ENCODE measurements around the gene GRID2IP. TPM values are rescaled to one million over a fixed set of nuclear protein-coding genes. Genes with fewer than 3 reads are reported as not detected.

The GRID2IP gene
- total RNA-seq, 1 experiment from 2014 or later = 0.03 TPM

DNA sequence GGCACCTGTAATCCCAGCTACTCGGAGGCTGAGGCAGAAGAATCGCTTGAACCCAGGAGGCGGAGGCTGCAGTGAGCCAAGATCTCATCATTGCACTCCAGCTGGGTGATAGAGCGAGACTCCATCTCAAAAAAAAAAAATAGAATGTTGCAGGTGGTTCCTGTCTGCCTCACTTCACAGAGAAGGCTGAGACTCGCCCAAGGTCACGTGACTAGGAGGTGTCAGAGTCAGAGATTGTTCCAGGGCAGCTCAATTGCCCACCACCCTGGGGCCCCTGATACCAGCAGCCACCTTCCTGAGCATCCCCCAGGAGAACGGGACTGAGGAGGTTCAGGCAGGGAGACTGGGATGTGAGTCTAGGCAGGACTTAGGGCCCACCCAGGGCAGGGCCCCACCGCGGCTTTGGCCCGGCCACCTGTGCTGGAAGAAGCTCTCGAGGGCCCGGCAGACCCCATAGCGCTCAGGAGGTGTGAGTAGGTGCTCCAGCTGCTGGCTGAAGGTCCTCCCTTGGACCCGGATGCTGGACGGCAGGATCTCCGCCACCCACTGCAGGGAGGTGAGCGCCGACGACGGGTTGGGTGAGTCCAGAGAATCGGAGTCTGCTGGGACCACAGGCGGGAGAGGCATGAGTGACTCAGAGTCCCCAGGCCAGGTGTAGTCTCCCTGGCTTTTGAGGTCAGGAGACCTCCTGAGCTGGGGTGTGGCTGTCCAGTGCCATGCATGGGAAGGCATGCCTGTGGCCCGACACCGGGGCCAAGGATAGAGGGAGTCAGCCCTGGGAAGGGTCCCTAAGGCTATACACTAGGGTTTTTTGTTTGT lies 30.9 kb downstream of the GRID2IP start:
- DNase-seq (ENCODE audit: low spot score) = no peak

DNA sequence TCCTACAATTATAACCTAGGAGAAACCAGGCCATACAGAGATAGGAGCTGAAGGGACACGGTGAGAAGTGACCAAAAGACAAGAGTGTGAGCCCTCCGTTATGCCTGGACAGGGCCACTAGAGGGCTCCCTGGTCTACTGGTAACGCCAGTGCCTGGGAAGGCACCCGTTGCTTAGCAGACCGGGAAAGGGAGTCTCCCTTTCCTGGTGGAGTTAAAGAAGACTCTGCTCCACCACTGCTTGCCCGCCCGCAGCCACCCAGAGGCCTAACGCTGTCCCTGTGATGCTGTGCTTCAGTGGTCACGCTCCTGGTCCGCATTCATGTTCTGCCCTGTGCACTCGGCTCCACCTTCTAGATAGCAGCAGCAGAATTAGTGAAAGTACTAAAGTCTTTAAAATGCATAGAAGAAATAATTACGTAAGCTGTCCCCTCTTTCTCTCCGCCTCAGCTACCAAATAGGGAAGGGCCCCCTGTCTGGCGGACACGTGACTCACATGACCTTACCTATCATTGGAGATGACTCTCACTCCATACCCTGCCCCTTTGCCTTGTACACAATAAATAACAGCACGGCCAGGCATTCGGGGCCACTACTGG lies 34.8 kb downstream of the GRID2IP start:
- DNase-seq (ENCODE audit: low spot score) = peak; percentile 94

DNA sequence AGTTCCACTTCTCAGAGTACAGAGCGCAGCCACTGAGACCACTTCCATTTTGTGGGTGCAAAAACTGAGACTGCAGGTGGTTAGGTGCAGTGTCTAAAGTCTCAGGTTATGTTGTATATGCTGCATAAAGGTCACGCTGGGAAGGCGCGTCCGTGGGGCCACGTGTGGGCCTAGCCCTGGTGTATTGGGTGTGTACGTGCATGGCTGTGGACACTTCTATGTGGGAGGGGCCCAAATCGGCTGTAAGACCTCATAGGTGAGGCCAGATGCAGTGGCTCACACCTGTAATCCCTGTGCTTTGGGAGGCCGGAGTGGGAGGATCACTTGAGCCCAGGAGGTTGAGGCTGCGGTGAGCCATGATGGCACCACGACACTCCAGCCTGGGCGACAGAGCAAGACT lies 37.7 kb downstream of the GRID2IP start:
- no peak for DNase-seq (ENCODE audit: low spot score)

DNA sequence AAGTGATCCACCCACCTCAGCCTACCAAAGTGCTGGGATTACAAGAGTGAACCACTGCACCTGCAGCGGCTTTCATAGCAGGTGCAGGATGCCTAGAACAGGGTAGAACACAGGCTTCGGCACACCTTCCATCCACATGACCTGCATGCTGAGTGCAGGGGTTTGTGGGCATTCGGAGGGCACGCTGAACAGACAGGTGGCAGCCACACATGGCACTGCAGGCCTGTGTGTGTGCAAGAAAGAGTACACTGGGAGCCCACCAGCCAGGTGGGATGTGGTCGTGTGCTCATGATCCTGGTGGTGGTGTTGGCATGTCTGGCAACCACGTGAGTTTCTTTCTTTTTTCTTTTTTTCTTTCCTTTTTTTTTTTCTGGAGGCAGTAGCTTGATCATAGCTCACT lies 38.4 kb downstream of the GRID2IP start:
- DNase-seq (ENCODE audit: low spot score) = no peak

DNA sequence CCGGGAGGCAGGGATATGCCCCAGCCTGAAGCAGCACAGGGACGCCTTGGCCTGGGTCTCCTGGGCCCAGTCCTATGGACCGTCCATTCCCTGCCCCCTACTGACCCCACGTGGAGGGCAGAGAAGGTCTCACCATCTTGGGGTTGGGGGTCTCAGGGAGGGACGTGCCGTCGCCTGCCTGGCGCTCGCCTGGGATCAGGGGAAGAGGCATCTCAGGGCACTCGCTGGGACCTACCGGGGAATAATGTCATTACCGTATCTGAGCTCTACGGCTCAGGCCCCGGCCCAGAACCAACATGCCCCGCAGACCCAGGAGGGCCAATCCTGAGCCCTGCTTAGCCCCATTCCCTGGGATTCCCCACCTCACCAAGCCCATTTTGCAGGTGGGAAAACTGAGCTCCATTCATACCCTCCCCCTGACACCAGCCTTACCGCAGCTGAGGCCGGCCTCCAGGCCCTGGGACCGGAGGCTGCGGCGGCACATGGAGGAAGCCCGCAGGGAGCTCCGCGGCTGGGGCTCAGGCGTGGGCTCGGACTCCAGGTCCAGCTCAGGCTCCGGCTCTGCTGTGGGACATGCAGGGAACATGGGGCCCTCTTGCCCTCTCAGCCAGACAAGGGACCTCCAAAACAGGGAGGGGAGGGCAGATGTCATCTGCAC lies 40.7 kb downstream of the GRID2IP start:
- no peak for DNase-seq (ENCODE audit: low spot score)

DNA sequence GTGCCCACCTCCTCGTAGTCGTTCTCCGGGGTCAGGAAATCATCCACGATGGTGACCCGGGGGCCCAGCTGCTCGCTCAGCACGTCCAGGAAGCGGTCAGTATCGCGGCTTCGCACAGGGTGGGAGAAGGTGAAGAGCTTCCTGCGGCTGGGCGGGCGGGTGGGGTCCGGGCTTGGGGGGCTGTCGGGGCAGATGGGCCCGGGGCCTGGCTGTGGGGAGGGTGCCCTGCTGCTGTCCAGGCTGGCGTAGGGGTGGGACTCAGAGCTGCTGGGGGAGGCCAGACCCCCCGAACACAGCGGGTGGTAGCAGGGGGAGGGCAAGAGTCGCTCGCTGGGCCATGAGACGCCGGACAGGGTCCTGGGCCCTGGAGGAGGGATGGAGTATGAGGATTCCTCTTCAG lies 42.3 kb downstream of the GRID2IP start:
- DNase-seq (ENCODE audit: low spot score) = no peak

DNA sequence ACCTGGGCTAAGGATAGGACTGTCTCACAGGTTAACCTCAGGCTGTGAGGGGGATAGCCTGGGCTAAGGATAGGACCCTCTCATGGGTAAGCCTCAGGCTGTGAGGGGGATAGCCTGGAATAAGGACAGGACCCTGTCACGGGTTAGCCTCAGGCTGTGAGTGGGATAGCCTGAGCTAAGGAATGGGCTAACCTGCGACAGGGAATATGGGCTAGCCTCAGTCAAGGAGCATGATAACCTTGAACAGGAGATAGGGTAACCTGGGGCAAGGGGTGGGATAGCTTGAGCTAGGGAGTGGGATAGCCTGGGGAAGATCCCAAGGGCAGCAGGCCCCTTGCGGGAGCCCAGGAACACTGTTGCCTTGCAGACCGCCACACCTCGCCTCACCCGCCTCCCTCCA lies 42.7 kb downstream of the GRID2IP start:
- DNase-seq (ENCODE audit: low spot score) = no peak

DNA sequence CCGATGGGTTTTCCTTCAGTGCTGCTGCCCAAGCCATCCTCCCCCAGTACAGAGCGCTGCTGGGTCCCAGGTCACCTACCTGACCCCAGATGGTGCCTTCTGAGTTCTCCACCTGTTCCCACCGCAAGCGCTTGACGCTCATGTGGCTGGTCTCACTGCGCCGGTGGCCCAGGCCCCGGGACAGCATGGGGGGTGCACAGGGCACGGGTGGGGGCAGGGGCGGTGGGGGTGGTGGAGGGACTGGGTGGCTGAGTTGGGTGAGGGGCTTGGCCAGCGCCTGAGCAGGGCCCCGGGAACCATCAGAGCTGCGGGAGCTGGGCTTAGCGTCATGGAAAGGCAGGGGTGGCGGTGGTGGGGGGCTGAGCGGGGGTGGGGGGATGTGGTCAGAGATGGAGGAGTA lies 43.4 kb downstream of the GRID2IP start:
- DNase-seq (ENCODE audit: low spot score) = no peak

DNA sequence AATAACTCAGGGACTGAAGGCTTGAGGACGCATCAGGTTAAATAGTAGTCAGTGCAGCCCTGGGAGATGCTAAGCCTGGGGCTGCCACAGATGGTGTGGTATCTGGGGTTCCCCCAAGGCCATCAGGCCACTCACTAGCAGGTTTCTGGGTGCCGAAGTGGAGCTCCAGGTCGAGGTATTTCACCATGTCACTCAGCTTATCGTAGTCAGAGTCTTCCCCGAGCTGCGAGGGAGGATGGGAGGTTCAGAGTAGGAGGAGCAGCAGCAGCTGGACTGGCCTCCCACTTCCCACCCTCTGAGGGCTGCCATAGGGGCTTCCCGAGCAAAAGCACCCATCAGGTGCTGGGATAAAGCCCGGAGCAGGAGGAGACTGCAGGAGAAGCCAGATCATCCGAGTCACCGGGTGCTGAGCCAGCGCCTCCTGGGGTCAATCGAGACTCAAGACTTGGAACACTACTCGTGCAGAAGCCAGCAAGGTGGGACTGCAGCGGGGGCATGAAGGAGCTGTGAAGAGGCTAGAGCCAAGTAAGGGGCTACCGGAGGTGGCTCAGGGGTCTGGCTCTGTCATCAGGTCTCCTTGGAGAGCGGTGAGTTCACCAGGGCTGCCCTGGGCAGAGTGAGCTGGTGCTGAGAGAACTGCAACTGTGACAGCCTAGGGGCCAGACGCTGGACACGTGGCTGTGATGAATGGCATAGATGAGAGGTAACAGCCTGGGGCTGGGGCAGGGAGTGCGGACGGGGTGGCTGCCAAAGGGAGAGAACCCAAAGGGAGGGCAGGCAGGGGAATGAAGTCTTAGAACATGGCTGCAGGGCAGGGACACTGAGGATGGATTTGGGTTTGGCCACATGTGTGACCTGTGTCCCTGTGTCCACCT lies 45.3 kb downstream of the GRID2IP start:
- DNase-seq (ENCODE audit: low spot score) = no peak

DNA sequence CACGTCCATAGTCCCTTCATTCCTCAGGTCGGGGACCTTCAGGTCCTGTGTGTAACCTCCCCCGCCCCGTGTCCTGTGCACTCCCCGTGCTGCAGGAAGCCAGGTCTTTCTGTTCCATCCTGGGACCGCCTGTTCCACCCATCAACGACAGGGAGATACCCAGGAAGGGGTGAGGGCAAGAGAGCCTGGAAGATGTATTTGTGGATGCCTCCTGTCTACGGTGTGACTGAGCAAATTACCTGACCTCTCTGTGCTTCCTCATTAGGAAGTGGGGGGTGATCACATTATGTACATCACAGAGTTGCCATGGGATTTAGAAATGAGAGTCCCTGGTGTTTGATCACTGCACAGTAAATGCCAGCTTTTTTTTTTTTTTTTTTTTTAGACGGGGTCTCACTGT lies 46.3 kb downstream of the GRID2IP start:
- no peak for DNase-seq (ENCODE audit: low spot score)

DNA sequence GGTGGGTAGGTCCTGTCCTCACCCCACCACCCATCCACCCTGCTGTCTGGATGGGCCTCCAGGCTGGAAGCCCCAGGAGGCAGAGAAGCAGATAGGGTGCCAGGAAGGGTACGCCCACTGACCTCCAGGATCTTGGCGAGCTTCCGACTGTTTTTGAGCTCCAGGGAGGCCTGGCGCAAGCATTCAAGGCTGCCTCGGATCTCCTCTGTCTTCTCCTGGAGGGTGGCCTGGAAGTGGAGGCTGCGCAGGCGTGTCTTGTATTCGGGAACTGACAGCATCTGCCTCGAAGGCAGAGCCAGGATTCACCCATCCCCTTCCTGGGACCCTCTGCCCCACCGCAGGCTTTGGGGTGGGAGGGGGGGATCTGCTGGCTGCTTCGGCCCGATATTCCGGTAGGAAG lies 48.4 kb downstream of the GRID2IP start:
- no peak for DNase-seq (ENCODE audit: low spot score)

DNA sequence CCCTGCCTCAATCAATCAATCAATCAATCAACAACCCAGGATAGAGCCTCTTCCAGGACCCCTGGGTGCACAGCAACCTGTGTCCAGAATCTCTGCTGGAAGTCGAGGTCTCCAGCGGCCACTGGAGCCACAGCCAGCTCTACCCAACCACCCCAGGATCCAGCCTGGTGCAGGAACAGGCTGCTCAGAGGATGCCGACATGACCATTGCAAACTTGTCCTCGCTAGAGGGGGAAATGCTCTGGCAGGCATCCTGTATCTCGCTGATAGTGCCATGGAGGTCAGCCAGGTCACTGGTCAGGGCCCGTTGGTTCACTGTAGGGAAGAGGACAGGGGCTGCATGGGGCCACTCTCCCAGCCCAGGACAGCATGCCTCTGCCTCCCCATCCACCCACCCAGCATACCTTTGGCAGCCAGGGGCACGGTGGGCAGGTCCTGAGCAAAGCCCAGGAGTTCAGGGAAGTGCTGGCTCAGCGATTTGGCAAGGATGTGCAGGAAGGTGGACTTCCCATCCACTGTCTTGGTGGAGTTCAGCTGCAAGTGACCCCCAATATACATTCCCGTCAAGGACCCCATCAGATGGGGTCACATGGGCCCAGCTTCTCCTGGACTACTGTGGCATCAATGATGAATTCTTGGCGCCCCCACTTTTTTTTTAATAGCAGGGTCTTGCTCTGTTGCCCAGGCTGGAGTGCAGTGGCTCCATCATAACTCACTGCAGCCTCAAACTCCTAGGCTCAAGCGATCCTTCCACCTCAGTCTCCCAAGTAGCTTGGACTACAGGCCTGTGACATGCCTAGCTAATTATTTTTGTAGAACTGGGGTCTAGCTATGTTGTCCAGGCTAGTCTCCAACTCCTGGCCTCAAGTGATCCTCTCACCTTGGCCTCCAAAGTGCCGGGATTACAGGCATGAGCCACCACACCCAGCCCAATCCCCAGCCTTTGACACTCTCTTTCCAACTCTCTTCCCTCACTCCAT lies 49.4 kb downstream of the GRID2IP start:
- DNase-seq (ENCODE audit: low spot score) = no peak

DNA sequence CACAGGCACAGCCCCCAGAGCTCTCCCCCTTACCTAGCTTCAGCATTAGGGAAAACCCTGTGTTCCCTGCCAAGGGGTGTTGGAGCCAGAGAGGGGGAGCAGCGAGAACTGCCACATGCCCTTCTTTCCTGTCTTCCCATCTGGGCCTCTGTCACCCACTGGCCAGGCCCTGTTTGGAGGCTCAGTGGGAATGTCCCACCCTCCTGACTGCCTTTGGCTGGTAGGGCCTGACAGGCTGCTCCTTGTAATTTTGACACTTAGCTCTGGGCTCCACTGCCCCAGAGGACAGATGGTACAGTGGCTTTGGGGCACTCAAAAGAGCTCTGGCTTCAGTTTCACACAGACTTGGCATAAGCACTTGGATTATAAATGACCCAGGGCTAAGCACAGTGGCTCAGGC lies 50.6 kb downstream of the GRID2IP start:
- DNase-seq (ENCODE audit: low spot score) = no peak

DNA sequence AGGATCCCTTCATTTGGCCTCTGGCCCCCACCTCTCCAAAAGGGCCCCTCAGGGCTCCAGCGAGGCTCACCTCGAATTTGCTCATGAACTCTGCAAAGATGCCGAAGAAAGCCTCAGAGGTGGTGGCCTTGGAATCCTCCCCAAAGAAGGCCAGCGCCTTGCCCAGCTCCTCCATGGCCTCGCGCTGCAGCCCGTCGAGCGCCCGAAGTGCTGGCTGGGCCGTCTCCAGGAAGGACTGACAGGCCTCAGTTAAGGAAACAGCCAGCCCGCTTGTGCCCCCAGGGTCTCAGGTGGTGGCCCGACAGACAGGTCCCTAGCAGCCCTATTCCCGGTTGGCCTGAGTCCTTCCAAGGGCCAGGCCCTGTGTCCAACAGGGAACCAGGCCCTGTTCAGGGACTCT lies 53.3 kb downstream of the GRID2IP start:
- no peak for DNase-seq (ENCODE audit: low spot score)

DNA sequence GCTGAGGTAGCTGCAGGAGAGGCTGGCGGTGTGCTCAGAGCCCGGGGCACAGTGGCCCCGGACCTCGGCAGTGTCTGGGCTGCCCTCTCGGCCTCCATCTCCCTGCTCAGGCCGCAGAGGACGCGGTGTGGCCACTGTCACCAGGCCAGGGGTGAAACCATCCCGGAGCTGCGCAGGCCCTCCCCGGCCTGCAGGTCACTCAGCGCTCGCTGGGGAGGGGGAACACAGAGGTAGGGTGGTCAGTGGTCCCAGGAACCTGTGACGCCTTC lies 53.7 kb downstream of the GRID2IP start:
- DNase-seq (ENCODE audit: low spot score) = no peak

DNA sequence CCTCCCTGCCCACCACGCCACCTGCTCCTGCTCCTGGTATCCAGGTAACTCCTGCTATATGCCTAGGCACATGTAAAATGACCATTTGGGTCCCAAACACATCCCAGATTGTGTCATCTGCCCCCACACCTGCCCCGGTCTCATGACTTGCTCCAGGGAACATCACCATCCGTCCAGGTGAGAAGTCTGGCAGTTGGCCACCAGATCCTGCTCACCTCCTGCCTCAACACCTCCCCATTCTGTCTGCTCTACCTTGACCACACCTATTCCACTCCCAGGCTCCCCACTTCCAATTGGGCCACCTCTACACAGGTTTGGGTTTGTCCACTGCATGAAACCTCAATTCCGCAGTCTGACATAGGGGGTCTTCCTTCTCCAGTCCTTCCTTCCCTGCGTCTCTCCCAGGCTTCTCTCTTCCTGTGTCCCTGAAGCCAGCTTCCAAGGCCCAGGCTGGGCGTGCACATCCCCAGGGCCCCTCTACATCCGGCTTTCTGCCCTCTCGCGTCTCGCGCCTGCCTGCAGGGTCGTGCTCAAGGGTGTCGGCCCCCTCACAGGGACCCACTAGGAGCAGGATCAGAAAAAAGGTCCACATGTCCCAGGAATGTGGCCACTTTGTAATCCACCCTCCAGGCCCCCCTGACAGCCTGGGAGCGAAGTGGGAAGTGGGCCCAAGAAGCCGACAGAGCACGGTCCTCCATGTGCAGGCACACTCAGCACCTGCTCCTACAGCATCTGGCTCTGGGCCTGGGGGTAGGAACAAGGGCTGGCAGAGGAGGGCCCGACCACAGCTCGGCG lies 54.2 kb downstream of the GRID2IP start:
- no peak for DNase-seq (ENCODE audit: low spot score)

DNA sequence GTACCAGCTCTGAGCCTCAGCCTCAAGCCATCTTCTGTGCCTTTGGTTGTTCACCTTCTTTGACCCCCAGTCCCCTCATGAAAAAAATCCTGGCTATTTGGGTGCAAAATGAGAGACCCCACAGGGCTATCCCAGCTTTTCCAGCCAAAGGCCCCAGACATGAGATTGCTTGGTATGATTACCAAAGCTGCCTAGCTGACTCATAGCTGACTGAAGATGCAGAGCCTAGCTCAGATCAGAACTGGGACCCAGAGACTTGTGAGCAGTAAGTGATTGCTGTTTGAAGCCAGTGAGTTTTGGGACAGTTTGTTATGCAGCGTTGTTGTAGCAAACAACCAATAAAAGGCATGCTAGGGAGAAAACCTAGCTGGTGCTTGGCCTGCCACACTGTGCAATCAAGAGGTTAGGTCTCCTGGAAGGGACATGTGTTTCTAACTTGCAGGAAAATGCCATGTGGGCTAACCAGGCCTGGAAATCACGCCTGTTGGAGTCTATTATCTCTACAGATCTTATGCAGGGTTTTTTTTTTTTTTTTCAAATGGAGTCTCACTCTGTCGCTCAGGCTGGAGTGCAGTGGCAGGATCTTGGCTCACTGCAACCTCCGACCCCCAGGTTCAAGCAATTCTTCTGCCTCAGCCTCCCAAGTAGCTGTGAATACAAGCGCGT lies 55.5 kb downstream of the GRID2IP start:
- DNase-seq (ENCODE audit: low spot score) = no peak

DNA sequence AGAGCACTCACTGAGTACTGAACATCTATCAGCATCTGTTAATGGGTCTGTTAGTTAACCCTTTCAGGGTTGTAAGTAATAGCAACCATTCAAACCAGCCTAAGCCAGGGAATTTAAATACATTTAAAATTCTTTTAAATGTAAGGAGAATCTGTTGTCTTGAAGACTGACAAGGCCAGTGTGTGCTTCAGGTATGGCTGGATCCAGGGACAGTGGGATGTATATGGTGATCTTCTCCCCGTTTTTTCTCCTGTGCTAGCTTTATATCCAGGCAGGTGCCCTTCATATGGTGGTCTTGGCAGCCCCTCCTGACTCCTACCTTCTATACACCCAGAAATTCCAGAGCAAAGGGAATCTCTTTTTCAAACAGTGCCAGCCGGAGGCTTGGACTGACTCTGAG lies 56.9 kb downstream of the GRID2IP start:
- no peak for DNase-seq (ENCODE audit: low spot score)

DNA sequence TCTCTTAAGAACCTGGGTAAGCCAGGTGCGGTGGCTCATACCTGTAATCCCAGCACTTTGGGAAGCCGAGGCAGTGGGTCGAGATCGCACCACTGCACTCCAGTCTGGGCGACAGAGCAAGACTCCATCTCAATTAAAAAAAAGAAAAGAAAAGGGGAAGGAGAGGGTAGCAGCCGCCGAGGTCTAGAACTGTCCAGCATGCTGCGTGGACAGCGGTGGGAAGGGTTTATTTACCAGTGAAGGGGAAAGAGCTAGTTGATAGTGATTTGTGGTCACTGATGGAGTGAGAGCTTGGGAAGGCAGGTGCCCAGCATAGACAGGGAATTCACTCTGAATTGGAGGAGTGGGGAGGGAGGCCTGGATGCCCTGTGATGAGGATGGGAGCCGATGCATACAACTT lies 60.1 kb downstream of the GRID2IP start:
- DNase-seq (ENCODE audit: low spot score) = no peak

DNA sequence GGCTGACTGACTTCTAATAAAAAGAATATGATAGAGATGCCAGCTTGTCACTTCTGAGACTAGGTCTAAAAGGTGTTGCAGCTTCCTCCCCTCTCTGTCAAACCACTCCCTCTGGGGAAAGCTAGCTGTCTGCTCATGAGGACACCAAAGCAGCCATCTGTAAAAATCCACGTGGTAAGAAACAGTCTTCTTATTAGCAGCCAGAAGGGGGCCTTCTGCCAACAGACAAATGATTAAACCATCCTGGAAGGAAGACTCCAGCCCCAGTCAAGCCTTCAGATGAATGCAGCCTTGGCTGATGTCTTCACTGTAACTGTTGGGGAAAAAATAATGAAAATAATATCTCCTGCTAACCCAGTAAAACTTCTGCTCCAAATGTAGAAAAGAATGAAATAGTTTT lies 61.6 kb downstream of the GRID2IP start:
- peak; percentile 24 for DNase-seq (ENCODE audit: low spot score)

Data from A172 (cell line).